Naive thymus-derived CD4-positive, alpha-beta T cell (primary cell): ENCODE measurements around the gene IPCEF1. TPM values are rescaled to one million over a fixed set of nuclear protein-coding genes. Genes with fewer than 3 reads are reported as not detected.

Experiments
- ATAC-seq: fragments of 150-1000 bp; cut with Tn5 transposase; 2 replicates; pipeline ENCODE4 v1.10.0; 2021; ENCODE audit warnings: mild to moderate bottlenecking, moderate library complexity
- CTCF ChIA-PET: fragments of 350-600 bp; sonication (Branson Sonifier 250); formaldehyde crosslinking; loops from one replicate; lab custom pipeline; 2021; ENCODE audit warnings: antibody characterized with exemption; lab: Charles Lee
- POLR2A ChIA-PET: fragments of 350-600 bp; sonication (Branson Sonifier 250); formaldehyde crosslinking; loops from one replicate; lab custom pipeline; 2021; ENCODE audit warnings: antibody characterized with exemption, inconsistent platforms; lab: Charles Lee
- DNase-seq, 9 donors: peaks; one replicate each; pipeline versions ENCODE4 v3.0.0 to v3.0.0-alpha.2; 2020 to 2022; ENCODE audit warnings: mixed read lengths in 1 of 9
- H3K27ac ChIP-seq: one replicate; pipeline ENCODE4 v1.7.0; 2013; ENCODE audit warnings: mild to moderate bottlenecking, low read depth, low read length, moderate library complexity
- H3K27me3 ChIP-seq, 2 donors: one replicate each; pipeline ENCODE4 v1.7.0; 2013; ENCODE audit warnings: low read length in 2 of 2, mild to moderate bottlenecking in 2 of 2, moderate library complexity in 2 of 2; ENCODE audit not compliant: control insufficient read depth in 2 of 2, insufficient read depth in 2 of 2
- H3K36me3 ChIP-seq, 3 experiments: 1 replicate in 2 of 3; 2 replicates in 1 of 3; pipeline ENCODE4 v1.7.0; 2013; ENCODE audit warnings: low read length in 3 of 3, mild to moderate bottlenecking in 3 of 3, moderate library complexity in 1 of 3; ENCODE audit not compliant: insufficient read depth in 3 of 3, control insufficient read depth in 2 of 3
- H3K4me1 ChIP-seq, 2 donors: one replicate each; pipeline ENCODE4 v1.7.0; 2013; ENCODE audit warnings: low read length in 2 of 2, mild to moderate bottlenecking in 2 of 2, moderate library complexity in 1 of 2; ENCODE audit not compliant: control insufficient read depth in 2 of 2, insufficient read depth in 2 of 2
- H3K4me3 ChIP-seq: 2 replicates; pipeline ENCODE4 v1.7.0; 2013; ENCODE audit warnings: mild to moderate bottlenecking, low read length
- H3K9me3 ChIP-seq, 3 experiments: 1 replicate in 2 of 3; 2 replicates in 1 of 3; pipeline ENCODE4 v1.7.0; 2013; ENCODE audit warnings: low read length in 3 of 3; ENCODE audit not compliant: control insufficient read depth in 2 of 3
- H3K27ac Mint-ChIP-seq, 9 donors: one replicate each; pipeline ENCODE4 v1.8.0; 2020 to 2022; ENCODE audit warnings: mixed read lengths in 9 of 9, mild to moderate bottlenecking in 8 of 9, moderate library complexity in 5 of 9, inconsistent platforms in 2 of 9
- H3K27me3 Mint-ChIP-seq, 5 donors: one replicate each; pipeline ENCODE4 v1.8.0; 2021 to 2022; ENCODE audit warnings: mixed read lengths in 5 of 5, mild to moderate bottlenecking in 1 of 5
- H3K36me3 Mint-ChIP-seq, 5 donors: one replicate each; pipeline ENCODE4 v1.8.0; 2020 to 2022; ENCODE audit warnings: mixed read lengths in 5 of 5, mild to moderate bottlenecking in 3 of 5, inconsistent platforms in 1 of 5
- H3K4me1 Mint-ChIP-seq, 7 donors: one replicate each; pipeline ENCODE4 v1.8.0; 2020 to 2022; ENCODE audit warnings: mixed read lengths in 7 of 7, mild to moderate bottlenecking in 3 of 7, inconsistent platforms in 1 of 7
- H3K4me3 Mint-ChIP-seq, 10 donors: one replicate each; pipeline ENCODE4 v1.8.0; 2020 to 2022; ENCODE audit warnings: mild to moderate bottlenecking in 10 of 10, mixed read lengths in 10 of 10, moderate library complexity in 6 of 10, inconsistent platforms in 2 of 10
- H3K9me3 Mint-ChIP-seq, 11 donors: one replicate each; pipeline ENCODE4 v1.8.0; 2020 to 2022; ENCODE audit warnings: mixed read lengths in 11 of 11, mild to moderate bottlenecking in 4 of 11, inconsistent platforms in 1 of 11, moderate library complexity in 1 of 11
- intact Hi-C, 2 donors: fragments of 100-400 bp; cut with micrococcal nuclease; formaldehyde crosslinking; loops; one replicate each; pipeline ENCODE4 v1.15.1; 2023
- polyA plus RNA-seq, 2 donors: library from polyadenylated mRNA; unstranded; fragments of 300-500 nt; fragmentation: Illumina TruSeq; gene quantifications; one replicate each; pipeline ENCODE4 v1.2.3, GENCODE V29; 2021
- total RNA-seq, 6 experiments: library from RNA in 5 of 6; stranded (reverse) in 5 of 6; gene quantifications; 1 replicate in 5 of 6; 2 replicates in 1 of 6; pipeline ENCODE4 v1.2.3 and lab custom pipeline; 2021 to 2026

IPCEF1 gene, protein sequence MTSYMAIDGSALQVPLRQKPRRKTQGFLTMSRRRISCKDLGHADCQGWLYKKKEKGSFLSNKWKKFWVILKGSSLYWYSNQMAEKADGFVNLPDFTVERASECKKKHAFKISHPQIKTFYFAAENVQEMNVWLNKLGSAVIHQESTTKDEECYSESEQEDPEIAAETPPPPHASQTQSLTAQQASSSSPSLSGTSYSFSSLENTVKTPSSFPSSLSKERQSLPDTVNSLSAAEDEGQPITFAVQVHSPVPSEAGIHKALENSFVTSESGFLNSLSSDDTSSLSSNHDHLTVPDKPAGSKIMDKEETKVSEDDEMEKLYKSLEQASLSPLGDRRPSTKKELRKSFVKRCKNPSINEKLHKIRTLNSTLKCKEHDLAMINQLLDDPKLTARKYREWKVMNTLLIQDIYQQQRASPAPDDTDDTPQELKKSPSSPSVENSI
- 100 to 1,000 TPM in 2 of 5 experiments, 10 to 100 TPM in 3; 12.0 to 122 (median 83.0) TPM for total RNA-seq
- 100 to 1,000 TPM in 1 of 2 donors, 10 to 100 TPM in 1; 99.7 to 113 TPM for polyA plus RNA-seq
- total RNA-seq (lab: John Stamatoyannopoulos, UW), result 87.4 reads per million, percentile 82 among the genes with 10 or more reads in this experiment

DNA sequence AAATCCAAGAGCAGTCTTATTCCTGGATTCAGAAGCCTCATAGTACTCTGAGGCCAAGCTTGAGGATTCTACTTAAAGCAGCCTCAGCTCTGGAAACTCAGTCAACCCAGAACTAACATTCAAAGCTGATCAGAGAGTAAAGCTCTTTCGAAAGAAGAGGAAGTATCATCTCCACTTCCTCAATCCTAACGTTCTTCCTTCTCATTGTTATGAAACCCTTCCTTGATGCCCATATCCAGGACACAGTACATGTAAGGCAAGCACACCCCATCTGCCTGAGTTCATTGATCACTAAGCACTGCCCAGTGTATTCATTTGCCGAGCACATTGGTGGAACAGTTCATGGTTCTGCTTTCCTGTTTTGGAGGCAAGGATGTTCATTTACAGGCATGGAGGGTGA is at the start of gene IPCEF1:
Gene IPCEF1 (minus strand): TSS at position 114 of the 400 bp plus-strand sequence. CDS start 90,856 bp downstream, outside the sequence.
- intact Hi-C loops, result no loop called here
- Mint-ChIP-seq H3K4me1 (peaks cover 14 to 52% (median 30%) of the 10 kb centered on the region in 7 donors), H3K4me3 (no peak within 1 kb of the TSS), H3K9me3 (peaks cover 0 to 2% (median 0%) of the 10 kb centered on the region in 11 donors), H3K27me3 (peaks cover 0 to 31% (median 0%) of the 10 kb centered on the region in 5 donors), H3K27ac (peak within 1 kb of the TSS in 4 of 9 donors; percentile 20 to 74 (median 38)), H3K36me3 (no peaks in the 10 kb centered on the region)
- ATAC-seq (peak; percentile 60), DNase-seq (no peak)
- ChIA-PET POLR2A (no interaction called here), CTCF (interaction anchor here (0.6 kb wide), 1 partner anchor 14 kb away, joined by 3 read pairs; no protein-coding TSS in a partner anchor)
- Histone ChIP-seq H3K4me3 (no peak within 1 kb of the TSS), H3K36me3 (no peaks in the 10 kb centered on the region), H3K9me3 (no peaks in the 10 kb centered on the region), H3K27me3 (no peaks in the 10 kb centered on the region), H3K4me1 (peaks cover 0 to 5% of the 10 kb centered on the region in 2 donors), H3K27ac (no peak within 1 kb of the TSS)

DNA sequence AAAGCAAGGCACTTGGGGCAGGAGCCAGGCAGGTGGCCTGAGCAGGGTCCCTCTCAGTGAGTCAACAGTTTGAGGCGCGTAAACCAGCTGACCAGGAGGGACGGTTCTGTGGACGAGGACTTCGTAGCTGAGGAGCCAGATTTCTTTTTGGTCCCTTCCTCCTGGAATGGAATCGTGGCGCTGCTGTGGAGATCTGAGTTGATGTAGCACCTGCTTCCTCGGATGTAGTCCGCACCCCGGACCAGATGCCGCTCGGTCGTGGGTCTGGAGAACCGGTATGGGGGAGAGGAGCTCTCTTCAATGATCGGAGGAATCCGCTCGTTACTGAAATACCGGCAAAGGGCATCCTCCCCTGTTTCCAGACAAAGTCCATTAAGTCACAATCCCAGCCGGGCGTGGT is 49.7 kb upstream of the IPCEF1 start:
- no peak for ATAC-seq
- H3K4me1 Mint-ChIP-seq, result no peaks in the 10 kb centered on the region
- H3K27ac Mint-ChIP-seq, result no peak overlapping the region
- ChIA-PET POLR2A (no interaction called here), CTCF (no interaction called here)
- no peaks in the 10 kb centered on the region for H3K36me3 ChIP-seq
- H3K36me3 Mint-ChIP-seq, result no peaks in the 10 kb centered on the region
- no peaks in the 10 kb centered on the region for H3K27me3 ChIP-seq
- no peaks in the 10 kb centered on the region for H3K4me1 ChIP-seq
- DNase-seq, result no peak
- H3K9me3 Mint-ChIP-seq, result peaks cover 0 to 2% (median 0%) of the 10 kb centered on the region in 11 donors
- no peak overlapping the region for H3K4me3 Mint-ChIP-seq
- no peaks in the 10 kb centered on the region for H3K9me3 ChIP-seq
- H3K4me3 ChIP-seq, result no peak overlapping the region
- peaks cover 0 to 2% (median 0%) of the 10 kb centered on the region in 5 donors for H3K27me3 Mint-ChIP-seq
- intact Hi-C loops, result no loop called here
- no peak overlapping the region for H3K27ac ChIP-seq

DNA sequence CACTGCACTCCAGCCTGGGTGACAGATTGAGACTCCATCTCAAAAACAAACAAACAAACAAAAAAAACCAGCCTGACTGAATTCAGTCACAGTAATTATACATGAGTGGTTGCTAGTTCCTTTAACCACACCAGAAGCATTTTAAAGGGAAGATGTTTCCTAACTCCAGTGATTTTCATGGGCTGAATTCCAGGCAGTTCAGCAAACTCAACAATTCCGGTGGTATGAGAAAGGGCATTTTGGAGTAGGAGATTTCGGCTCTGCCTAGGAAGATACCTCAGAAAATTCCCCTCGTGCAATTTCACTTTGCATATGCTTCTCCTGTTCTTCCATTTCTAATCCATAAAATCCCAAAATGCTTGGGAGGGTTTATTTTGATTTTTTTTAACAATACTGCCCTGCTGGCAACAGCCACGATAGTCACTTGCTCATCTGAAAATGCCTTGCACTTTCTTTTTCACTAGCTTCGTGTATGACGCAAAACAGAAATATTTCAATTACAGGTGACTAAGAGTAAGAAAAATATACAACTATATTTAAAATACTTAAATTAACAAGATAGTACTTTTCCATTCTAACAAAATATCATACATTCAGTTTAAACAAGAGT is 48.3 kb upstream of the IPCEF1 start:
- intact Hi-C loops, result no loop called here
- Mint-ChIP-seq H3K9me3 (peaks cover 0 to 2% (median 0%) of the 10 kb centered on the region in 11 donors), H3K4me3 (no peak overlapping the region), H3K27me3 (no peaks in the 10 kb centered on the region), H3K27ac (no peak overlapping the region), H3K4me1 (no peaks in the 10 kb centered on the region), H3K36me3 (no peaks in the 10 kb centered on the region)
- Histone ChIP-seq H3K36me3 (no peaks in the 10 kb centered on the region), H3K27ac (no peak overlapping the region), H3K4me3 (no peak overlapping the region), H3K9me3 (no peaks in the 10 kb centered on the region), H3K27me3 (no peaks in the 10 kb centered on the region), H3K4me1 (no peaks in the 10 kb centered on the region)
- DNase-seq, result no peak
- ATAC-seq, result no peak
- ChIA-PET CTCF (no interaction called here), POLR2A (no interaction called here)

DNA sequence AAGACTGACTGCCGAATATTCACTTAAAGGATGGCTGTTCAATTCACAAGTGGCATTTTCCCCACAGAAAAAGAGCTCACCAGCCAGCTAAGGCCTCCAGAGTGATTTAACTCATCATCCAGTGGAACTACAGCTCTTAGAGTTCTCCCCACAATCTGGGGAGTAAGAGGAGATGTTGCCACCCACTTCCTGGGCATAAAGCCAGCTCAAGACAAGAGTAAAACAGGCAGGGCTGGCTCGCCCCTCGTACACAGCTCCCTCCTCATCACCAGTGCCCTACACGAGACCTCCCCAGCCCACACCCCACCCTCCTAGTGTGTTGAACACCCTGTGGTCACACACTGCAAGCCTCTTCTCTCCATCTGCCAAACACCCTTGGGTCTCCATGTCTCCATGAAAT is 47.2 kb upstream of the IPCEF1 start:
- CTCF ChIA-PET, result interaction anchor here (0.7 kb wide), 1 partner anchor 760 kb away, joined by 3 read pairs; no protein-coding TSS in a partner anchor

DNA sequence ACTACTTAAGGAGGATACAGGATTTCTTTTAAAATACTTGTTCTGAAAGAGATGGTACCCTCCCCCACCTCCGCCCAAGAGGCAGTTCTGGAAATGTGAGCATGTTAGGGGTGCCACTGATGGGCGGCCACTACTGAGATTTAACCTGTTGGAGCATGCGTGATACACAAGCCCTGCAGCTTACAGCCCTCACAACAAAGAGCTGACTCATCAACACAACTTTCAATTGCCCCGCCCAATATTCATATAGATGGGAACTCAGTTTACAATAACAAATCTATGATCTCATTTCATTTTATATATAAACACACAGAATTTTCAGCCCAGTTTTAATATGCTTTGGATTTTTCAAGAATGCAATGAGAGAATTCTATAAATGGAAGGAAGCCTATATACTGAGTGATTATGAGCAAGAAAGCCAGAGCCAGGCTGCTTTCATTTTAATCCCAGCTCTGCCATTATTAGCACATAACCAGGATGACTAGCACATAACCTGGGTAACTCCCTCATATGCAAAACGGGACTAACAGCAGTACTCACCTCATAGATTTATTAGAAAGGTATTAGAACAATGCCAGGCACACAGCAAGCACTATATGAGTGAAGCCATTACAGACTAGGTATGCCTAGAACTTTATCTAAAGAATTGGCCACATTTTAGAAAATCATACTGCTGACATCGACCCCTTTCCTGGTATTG is 45.6 kb upstream of the IPCEF1 start:
- ChIA-PET CTCF (no interaction called here), POLR2A (no interaction called here)
- no peaks in the 10 kb centered on the region for H3K4me1 Mint-ChIP-seq
- no peak for ATAC-seq
- no peaks in the 10 kb centered on the region for H3K36me3 Mint-ChIP-seq
- H3K27ac Mint-ChIP-seq, result no peak overlapping the region
- DNase-seq, result no peak
- no peak overlapping the region for H3K4me3 Mint-ChIP-seq
- H3K36me3 ChIP-seq, result no peaks in the 10 kb centered on the region
- no peaks in the 10 kb centered on the region for H3K9me3 ChIP-seq
- H3K9me3 Mint-ChIP-seq, result peaks cover 0 to 2% (median 0%) of the 10 kb centered on the region in 11 donors
- no peaks in the 10 kb centered on the region for H3K27me3 Mint-ChIP-seq
- intact Hi-C loops, result no loop called here
- H3K4me1 ChIP-seq, result no peaks in the 10 kb centered on the region
- H3K27ac ChIP-seq, result no peak overlapping the region
- no peak overlapping the region for H3K4me3 ChIP-seq
- H3K27me3 ChIP-seq, result no peaks in the 10 kb centered on the region

More for the DNA sequence above, 47.2 kb upstream of the IPCEF1 start:
- no peaks in the 10 kb centered on the region for H3K27me3 Mint-ChIP-seq
- H3K4me1 ChIP-seq, result no peaks in the 10 kb centered on the region
- H3K36me3 Mint-ChIP-seq, result no peaks in the 10 kb centered on the region
- no peak for ATAC-seq
- no peak overlapping the region for H3K4me3 ChIP-seq
- H3K27ac ChIP-seq, result no peak overlapping the region
- no peak overlapping the region for H3K27ac Mint-ChIP-seq
- H3K27me3 ChIP-seq, result no peaks in the 10 kb centered on the region
- no peak for DNase-seq
- peaks cover 0 to 2% (median 0%) of the 10 kb centered on the region in 11 donors for H3K9me3 Mint-ChIP-seq
- no peaks in the 10 kb centered on the region for H3K4me1 Mint-ChIP-seq
- POLR2A ChIA-PET, result no interaction called here
- H3K9me3 ChIP-seq, result no peaks in the 10 kb centered on the region
- H3K4me3 Mint-ChIP-seq, result no peak overlapping the region
- intact Hi-C loops, result no loop called here
- H3K36me3 ChIP-seq, result no peaks in the 10 kb centered on the region

DNA sequence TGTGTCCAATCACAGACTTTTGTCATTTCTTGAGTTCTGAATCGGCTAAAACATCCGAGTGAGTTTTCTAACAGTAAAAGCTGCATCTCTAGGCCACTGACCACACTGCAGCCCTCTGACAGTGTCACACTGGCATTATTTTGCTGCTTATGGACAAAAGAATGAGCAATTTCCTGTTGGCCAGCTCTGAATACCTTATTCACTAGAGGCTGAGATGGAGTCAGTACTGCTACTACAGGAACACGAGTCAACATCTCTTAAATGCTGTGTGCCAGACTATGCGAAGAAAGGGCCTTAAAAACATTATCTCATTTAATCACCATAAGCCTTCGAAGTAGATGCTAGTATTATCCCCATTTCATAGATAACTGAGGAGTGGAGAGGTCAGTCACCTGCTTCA is 42.5 kb upstream of the IPCEF1 start:
- Histone ChIP-seq H3K4me1 (no peaks in the 10 kb centered on the region), H3K36me3 (no peaks in the 10 kb centered on the region), H3K27ac (no peak overlapping the region), H3K9me3 (no peaks in the 10 kb centered on the region), H3K4me3 (no peak overlapping the region), H3K27me3 (no peaks in the 10 kb centered on the region)
- Mint-ChIP-seq H3K4me3 (no peak overlapping the region), H3K27me3 (peaks cover 0 to 2% (median 0%) of the 10 kb centered on the region in 5 donors), H3K27ac (no peak overlapping the region), H3K9me3 (no peaks in the 10 kb centered on the region), H3K36me3 (no peaks in the 10 kb centered on the region), H3K4me1 (peaks cover 0 to 12% (median 5%) of the 10 kb centered on the region in 7 donors)
- POLR2A ChIA-PET, result interaction anchor here (0.7 kb wide), 1 partner anchor 344 kb away, joined by 3 read pairs; no protein-coding TSS in a partner anchor
- DNase-seq, result no peak
- intact Hi-C loops, result no loop called here
- ATAC-seq, result no peak
- CTCF ChIA-PET, result interaction anchor here (0.8 kb wide), 1 partner anchor 29 kb away, joined by 3 read pairs; no protein-coding TSS in a partner anchor
